Raji (cell line): ENCODE results near the gene SHISA9.

Experiments used
- POLR2A ChIP-seq: IDR thresholded peaks from 2 replicates; pipeline ENCODE4 v1.6.1; 2011; ENCODE audit warnings: low read depth, low read length, control low read depth; ENCODE audit not compliant: insufficient read depth

Gene SHISA9

DNA sequence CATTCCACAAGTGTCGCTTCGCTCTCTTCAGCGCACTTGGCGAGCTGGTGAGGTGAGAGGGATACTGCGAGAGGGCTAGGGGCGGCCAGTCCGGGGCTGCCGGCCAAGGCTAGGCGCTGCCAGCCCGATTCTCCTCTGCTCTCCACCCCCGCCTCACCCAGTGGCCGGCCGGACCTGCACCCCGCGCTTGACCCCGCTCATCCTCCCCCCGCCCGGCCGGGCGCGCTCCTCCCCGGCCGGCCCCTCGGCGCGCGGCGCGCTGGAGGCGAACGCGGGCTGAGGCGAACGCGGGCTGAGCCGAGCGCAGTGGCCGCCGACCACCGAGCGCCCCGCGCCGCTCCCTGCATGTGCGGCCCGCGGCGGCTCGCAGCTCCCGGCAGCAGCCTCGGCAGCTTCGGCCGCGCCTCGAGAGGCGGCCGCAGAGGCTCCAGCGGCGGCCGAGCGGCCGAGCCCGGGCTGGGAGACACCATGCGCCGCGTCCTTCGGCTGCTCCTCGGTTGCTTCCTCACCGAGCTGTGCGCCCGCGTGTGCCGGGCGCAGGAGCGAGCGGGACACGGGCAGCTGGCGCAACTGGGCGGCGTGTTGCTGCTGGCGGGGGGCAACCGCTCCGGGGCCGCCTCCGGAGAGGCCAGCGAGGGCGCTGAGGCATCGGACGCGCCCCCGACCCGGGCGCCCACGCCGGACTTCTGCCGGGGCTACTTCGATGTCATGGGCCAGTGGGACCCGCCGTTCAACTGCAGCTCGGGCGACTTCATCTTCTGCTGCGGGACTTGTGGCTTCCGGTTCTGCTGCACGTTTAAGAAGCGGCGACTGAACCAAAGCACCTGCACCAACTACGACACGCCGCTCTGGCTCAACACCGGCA is at the start of gene SHISA9:
TSS of gene SHISA9 (plus strand) at position 2 of the 865 bp plus-strand sequence.
- TF ChIP-seq POLR2A, result no peak

DNA sequence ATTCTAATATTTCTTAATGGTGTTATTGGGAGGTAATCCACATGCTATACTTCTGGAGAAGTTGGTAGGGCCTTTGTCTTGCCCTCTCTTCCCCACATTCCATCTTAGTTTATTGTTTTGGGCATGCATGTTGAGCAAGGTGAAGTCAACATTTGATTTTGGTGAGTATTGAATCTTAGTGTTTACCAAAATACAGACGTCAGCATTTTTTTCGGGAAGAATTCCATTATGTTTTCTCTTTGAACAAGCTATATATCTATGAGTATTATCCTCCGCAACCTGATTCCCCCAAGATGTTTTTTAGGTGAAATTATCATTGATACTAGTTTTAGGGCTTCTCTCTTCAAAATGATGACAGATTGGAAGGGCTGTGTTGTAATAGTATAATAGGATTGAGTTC is 47.4 kb upstream of the SHISA9 start:
- TF ChIP-seq POLR2A, result no peak

DNA sequence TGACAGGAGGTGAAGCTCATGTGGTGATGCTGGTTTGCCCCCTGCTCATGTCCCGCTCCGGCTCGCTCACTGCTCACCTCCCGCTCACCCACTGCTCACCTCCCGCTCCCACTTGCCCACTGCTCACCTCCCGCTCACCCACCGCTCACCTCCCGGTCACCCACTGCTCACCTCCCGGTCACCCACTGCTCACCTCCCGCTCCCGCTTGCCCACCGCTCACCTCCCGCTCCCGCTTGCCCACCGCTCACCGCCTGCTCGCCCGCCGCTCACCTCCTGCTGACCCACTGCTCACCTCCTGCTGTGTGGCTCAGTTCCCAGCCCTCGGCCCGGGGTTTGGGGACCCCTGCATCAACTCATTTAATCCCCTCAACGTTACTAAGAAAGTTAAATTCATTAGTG is 39.1 kb upstream of the SHISA9 start:
- TF ChIP-seq POLR2A, result no peak

DNA sequence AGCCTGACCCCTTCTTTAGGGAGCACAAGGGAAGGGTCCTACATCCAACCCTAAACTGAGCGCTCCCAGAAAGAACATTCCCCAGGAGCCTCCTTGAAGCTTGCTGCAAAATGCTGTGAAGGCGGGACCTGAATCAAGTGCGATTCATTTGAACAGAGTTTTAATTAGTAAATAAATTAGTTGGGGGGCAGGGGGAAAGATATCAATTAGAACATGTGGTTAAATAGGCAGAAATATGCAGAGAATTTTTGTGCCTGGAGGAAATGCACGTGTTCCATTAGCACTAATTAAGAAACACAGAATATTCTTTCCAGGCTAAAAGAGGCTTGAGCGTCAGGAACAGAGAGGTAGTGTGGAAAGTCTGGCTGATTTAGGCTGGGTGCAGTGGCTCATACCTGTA is 38.5 kb upstream of the SHISA9 start:
- TF ChIP-seq POLR2A, result no peak

DNA sequence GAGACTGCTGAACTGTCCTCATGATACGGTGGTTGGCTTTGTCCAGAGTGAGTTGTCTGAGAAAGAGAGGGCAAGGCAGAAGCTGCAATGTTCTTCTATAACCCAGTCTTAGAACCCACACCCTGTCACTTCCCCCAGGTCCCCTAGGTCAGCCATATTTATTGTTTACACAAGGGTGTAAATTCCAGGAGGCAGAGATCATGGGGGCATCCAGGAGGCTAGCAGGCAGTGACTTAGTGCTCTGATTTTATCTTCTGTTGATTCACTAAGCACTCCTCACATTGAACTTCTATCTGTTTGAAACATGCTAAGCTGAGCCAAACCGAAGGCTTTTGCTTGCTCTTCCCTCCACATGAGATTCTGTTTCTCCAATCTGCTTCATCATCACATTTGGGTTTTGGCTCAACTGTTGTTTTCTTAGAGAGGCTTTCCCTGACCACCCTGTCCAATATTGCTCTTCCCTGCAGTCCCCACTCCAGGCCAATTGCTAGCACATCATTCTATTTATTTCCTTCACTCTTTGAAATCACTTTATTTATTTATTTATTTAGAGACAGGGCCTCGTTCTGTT is 34.3 kb upstream of the SHISA9 start:
- TF ChIP-seq POLR2A, result no peak

DNA sequence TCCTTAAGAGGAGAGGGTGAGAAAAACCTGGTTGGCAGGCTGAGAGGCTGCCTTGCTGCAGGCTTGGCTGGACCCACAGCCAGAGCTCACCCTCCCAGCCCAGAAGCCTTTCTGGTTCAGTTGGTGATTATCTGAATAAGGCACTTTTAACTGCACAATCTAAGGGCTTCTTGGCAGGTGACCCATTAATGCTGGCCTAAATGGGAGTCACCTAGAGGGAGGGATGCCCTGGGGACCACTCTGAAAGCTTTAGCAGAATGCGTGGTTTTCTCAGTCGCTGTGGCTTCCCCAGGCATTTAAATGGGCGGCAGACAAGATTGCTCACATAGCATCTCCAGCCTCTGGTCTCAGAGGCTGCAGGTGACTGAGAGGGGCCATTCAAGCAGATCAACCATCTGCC is 33.2 kb upstream of the SHISA9 start:
- TF ChIP-seq POLR2A, result no peak

DNA sequence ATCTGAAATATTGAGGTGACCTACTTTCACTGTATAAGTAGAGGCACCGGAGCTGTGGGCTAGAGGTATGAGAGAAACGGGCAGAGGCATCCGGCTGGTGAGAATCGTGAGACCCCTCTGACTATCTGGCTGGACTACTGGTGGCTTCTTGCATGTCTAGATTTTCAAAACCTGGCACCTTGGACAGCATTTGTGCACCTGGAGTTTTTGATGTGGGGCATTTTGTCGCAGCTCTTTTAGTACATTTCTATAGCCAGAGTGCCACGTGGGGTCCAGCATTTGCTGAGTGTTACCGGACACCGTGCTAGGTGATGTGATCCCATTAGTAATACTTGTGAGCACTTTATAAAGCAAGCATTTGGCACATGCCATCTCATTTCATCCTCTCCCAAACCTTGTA is 32.6 kb upstream of the SHISA9 start:
- no peak for TF ChIP-seq POLR2A

DNA sequence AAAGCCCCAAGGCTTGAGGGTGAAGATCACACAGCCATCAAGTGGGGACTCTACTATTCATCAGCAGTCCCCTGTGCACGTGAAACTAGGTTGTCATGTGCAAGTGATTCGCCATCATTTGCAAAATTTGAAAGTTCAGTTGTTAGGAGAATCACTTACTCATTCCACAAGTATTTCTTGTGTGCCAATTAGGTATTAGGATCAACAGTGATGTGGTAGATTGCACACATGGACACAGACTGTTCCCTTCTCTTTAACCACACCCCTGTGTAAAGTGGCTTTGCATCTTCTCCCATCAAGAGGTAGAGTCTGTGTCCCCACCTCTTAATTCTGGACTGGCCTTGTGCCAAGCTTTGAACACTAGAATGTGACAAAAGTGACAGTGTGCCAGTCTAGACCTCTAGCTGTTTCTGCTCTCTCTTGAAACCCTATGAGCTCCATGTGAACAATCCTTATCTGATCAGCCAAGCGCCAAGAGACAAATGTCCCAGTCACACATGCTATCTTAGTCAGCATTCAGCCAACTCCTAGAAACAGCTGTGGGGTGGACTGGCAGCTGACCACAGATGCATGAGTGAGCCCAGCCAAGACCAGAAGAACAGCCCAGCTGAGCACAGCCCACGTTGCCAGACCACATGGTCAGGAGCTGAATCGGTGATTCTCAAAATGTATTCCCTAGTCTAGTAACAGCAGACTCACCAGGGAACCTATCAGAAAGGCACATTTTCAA is 31.5 kb upstream of the SHISA9 start:
- no peak for TF ChIP-seq POLR2A

DNA sequence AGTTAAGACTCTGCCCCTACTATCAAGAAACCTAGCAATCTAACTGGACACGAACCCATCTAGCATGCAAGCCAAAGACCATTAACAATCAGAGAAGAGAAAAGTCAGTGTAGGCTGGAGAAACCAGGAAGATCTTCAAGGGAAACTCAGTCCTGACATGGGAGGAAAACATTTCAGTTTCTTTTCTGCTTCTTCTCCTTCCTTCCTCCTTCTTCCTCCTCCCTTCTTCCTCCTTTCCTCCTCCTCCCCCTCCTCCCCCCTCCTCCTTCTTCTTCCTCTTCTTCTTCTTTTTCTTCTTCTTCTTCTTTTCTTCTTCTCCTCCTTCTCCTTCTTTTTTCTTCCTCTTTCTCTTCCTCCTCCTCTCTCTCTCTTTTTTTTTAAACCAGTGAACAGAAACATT is 29.6 kb upstream of the SHISA9 start:
- no peak for TF ChIP-seq POLR2A

DNA sequence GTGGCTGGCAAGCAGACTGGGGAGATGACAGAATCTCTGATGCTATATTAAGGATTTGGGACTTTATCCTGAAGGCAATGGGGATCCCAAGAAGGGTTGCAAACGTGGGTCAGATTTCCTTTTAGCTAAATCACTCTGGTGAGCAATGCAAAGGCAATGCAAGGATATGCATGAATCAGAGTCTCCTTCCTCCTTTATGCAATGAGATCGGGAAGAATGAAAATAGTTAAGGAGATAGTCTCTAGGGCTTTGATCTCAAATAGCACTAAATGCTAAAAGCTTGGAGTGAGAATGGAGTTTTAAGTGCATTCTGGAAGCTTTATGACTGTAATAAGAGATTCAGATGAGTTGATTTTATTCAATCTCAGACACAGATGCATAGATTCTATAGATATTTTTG is 27.2 kb upstream of the SHISA9 start:
- TF ChIP-seq POLR2A, result no peak

DNA sequence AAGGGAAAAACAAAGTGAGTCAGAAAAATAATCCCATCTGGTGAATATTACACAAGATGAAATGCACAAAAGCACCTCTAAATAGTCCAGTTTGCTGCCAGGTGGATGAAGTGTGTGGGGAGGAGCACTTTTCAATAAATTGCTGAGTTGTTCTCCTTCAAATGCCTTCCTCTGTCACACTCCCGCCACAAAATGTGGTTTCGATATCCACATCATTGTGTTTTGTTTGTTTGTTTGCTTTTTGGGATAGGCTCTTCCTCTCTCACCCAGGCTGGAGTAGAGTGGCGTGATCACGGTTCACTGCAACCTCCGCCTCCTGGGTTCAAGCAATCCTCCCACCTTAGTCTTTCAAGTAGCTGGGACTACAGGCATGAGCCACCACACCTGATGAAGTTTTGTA is 24.6 kb upstream of the SHISA9 start:
- no peak for TF ChIP-seq POLR2A

DNA sequence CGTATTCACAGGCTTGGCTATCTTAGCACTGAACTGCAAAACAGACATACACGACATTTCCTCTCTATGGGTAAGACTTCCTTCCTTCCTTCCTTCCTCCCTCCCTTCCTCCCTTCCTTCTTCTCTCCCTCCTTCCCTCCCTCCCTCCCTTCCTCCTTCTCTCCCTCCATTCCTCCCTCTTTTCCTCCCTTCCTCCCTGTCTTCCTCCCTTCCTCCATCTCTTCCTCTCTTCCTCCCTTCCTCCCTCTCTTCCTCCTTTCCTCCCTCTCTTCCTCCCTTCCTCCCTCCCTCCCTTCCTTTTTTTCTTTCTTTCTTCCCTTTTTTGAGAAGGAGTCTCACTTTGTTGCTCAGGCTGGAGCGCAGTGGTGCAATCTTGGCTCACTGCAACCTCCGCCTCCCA is 22.4 kb upstream of the SHISA9 start:
- no peak for TF ChIP-seq POLR2A

DNA sequence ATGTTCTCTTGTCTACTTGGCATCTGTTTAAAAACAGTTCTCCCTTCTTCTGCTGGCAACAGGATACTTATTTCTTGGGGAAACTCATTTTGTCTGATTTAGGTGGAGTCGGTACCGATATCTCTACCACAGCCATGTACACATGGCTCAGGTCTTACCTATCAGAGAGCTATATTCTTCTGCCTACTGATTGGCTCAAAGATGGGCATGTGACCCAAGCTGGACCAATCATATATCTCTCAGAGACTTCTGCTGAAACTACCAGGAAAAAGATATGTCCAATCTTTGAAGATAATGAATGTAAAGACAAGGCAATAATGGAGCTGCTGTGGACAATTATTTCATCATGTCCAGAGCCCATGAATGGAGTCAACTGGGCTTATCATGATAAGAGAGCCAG is 21.6 kb upstream of the SHISA9 start:
- no peak for TF ChIP-seq POLR2A

DNA sequence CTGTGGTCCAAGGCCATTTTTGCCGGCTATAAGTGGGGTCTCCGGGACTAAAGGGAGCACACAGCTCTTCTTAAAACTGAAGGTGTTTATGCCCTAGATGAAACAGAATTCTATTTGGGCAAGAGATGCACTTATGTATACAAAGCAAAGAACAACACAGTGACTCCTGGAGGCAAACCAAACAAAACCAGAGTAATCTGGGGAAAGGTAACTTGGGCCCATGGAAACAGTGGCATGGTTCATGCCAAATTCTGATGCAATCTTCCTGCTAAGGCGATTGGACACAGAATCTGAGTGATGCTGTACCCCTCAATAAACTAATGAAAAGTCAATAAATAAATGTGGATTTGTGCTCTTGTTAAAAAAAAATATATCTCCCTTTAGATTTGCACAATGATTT is 20.2 kb upstream of the SHISA9 start:
- TF ChIP-seq POLR2A, result no peak

DNA sequence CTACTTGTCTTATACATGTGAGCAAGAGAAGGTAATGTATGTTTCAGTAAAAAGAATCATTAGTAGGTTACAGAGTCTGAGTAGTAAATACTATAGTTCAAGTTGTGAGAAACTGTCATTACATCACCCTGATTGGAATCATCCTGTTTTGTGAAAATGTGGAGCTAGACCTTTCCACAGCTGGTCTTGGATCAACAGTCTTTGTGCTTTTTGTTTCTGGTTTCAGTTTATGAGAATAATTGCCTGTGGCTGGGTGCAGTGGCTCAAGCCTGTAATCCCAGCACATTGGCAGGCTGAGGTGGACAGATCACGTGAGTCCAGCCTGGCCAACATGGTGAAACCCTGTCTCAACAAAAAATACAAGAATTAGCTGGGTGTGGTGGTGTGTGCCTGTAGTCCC is 19.7 kb upstream of the SHISA9 start:
- no peak for TF ChIP-seq POLR2A

DNA sequence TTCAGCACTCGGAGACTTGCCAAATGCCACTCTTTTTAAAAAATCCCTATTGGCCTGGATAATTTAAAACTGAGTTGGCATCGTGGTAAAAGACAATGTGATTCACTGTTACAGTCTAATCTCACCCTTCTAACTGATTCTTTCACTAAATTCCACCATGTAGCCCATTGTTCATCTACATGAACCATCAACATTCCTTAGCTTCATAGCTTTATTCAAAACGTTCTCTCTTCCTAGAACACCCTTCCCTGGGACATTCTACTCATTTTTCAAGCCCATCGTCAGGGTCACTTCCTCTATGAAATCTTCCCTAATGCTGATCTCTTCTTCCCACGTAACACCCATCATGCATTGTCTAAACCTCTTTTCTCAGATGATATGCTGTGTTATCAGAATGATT is 15.7 kb upstream of the SHISA9 start:
- no peak for TF ChIP-seq POLR2A

DNA sequence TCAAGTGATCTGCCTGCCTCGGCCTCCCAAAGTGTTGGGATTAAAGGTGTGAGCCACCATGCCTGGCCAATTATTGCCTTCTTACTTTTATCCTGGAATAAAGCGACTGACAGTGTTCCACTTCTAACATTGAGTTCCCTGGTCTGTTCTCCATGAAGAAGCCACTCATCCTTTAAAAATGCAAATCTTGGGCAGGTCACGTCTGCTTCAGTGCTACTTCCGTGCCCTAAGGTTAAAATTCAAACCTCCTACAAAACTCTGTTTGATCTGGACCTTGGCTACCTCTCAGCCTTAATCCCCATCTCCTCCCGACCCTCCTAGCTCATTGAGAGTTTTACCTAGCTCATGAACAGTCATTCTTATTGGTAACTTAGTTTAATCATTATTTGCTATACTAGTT is 9.6 kb upstream of the SHISA9 start:
- no peak for TF ChIP-seq POLR2A
